ENCODE results near the gene HSPA1B.

DNA sequence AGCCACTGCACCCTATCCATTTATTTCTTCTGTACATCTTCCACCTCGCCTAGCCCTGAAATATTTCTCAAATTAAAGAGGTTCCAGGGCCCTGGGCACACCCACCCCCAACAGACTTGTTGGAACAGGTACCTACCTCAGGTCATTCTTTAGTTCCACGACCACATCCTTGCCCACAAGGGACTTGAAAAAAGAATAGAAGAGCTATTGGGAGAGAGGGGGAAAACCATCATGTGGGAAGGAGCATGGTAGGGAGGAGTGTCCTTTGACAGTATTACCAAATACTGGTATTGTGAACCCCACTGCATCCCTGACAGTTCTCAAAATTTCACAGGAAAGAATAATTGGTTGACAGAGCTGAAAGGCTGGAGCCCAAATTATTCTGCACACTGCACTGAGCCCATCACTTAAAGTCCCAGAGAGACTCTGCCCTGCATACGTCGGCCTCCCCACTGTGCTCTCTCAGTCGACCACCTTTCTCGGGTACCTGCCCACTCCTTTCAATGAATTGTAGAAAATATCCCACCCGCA is 21.5 kb upstream of the HSPA1B start:
- no peak for TF ChIP-seq POLR2A (IDR thresholded peaks at IDR 0.05; ENCODE audit: borderline replicate concordance, extremely low read depth, insufficient read depth, insufficient read length)
- no peak for TF ChIP-seq POLR2AphosphoS5 (IDR thresholded peaks at IDR 0.05; ENCODE audit: low read depth, low read length)
- TF ChIP-seq CTCF (IDR thresholded peaks at IDR 0.05 in 2 of 3, conservative IDR thresholded peaks at IDR 0.05 in 1 of 3; ENCODE audit: borderline replicate concordance in 1 of 3, insufficient read depth in 1 of 3, low read depth in 2 of 3, low read length in 2 of 3) = no peak
- no peak for TF ChIP-seq EZH2 (IDR thresholded peaks at IDR 0.05)
- TF ChIP-seq, protein P1, sequence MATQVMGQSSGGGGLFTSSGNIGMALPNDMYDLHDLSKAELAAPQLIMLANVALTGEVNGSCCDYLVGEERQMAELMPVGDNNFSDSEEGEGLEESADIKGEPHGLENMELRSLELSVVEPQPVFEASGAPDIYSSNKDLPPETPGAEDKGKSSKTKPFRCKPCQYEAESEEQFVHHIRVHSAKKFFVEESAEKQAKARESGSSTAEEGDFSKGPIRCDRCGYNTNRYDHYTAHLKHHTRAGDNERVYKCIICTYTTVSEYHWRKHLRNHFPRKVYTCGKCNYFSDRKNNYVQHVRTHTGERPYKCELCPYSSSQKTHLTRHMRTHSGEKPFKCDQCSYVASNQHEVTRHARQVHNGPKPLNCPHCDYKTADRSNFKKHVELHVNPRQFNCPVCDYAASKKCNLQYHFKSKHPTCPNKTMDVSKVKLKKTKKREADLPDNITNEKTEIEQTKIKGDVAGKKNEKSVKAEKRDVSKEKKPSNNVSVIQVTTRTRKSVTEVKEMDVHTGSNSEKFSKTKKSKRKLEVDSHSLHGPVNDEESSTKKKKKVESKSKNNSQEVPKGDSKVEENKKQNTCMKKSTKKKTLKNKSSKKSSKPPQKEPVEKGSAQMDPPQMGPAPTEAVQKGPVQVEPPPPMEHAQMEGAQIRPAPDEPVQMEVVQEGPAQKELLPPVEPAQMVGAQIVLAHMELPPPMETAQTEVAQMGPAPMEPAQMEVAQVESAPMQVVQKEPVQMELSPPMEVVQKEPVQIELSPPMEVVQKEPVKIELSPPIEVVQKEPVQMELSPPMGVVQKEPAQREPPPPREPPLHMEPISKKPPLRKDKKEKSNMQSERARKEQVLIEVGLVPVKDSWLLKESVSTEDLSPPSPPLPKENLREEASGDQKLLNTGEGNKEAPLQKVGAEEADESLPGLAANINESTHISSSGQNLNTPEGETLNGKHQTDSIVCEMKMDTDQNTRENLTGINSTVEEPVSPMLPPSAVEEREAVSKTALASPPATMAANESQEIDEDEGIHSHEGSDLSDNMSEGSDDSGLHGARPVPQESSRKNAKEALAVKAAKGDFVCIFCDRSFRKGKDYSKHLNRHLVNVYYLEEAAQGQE (IDR thresholded peaks at IDR 0.05; ENCODE audit: low read depth) = no peak
- TF ChIP-seq EZH2phosphoT487 (IDR thresholded peaks at IDR 0.05; ENCODE audit: borderline replicate concordance) = no peak
- no peak for TF ChIP-seq CBX3 (IDR thresholded peaks at IDR 0.05; ENCODE audit: low read depth)
- TF ChIP-seq, protein P2, sequence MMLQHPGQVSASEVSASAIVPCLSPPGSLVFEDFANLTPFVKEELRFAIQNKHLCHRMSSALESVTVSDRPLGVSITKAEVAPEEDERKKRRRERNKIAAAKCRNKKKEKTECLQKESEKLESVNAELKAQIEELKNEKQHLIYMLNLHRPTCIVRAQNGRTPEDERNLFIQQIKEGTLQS (IDR thresholded peaks at IDR 0.05) = no peak
- no peak for TF ChIP-seq YY1 (IDR thresholded peaks at IDR 0.05; ENCODE audit: extremely low read depth, insufficient replicate concordance, low read depth, low read length)
- no peak for TF ChIP-seq RAD21 (IDR thresholded peaks at IDR 0.05; ENCODE audit: low read depth)
